Measurements from ENCODE around the gene DNM2. TPM values are rescaled to one million over a fixed set of nuclear protein-coding genes. Genes with fewer than 3 reads are reported as not detected.

Gene DNM2
- total RNA-seq, 1 donor from 2014 or later: 410 TPM

- intact Hi-C loops (cut with micrococcal nuclease): loop anchor here (5.0 kb wide), 1 partner anchor 94 kb away; the partner anchor contains the start of gene DNM2
Observed at GRCh38 chr19:10811391-10812111, 93.7 kb downstream of the DNM2 start.

- intact Hi-C loops (cut with micrococcal nuclease): loop anchor here (5.0 kb wide), 1 partner anchor 95 kb away; the partner anchor contains the start of gene DNM2
Observed at GRCh38 chr19:10812196-10812595, 94.3 kb downstream of the DNM2 start.

- intact Hi-C loops (cut with micrococcal nuclease): loop anchor here (5.0 kb wide), 1 partner anchor 96 kb away; the partner anchor contains the start of gene DNM2
Observed at GRCh38 chr19:10812902-10813404, 95.1 kb downstream of the DNM2 start.

GRCh38 chr19:10815007-10815536, 97.2 kb downstream of the DNM2 start:
- intact Hi-C loops (cut with micrococcal nuclease): no loop called here

- intact Hi-C loops (cut with micrococcal nuclease): no loop called here
Observed at GRCh38 chr19:10815969-10816644, 98.2 kb downstream of the DNM2 start.

- intact Hi-C loops (cut with micrococcal nuclease): no loop called here
Observed at GRCh38 chr19:10816691-10817090, 98.8 kb downstream of the DNM2 start.

- intact Hi-C loops (cut with micrococcal nuclease): no loop called here
Observed at GRCh38 chr19:10817291-10818038, 99.6 kb downstream of the DNM2 start.

- intact Hi-C loops (cut with micrococcal nuclease): no loop called here
Observed at GRCh38 chr19:10818301-10819123, 100.6 kb downstream of the DNM2 start.

- intact Hi-C loops (cut with micrococcal nuclease): loop anchor here (1.0 kb wide), 1 partner anchor 102 kb away; no protein-coding TSS in a partner anchor
Observed at GRCh38 chr19:10819124-10820060, 101.5 kb downstream of the DNM2 start.

- intact Hi-C loops (cut with micrococcal nuclease): loop anchor here (1.0 kb wide), 1 partner anchor 103 kb away; no protein-coding TSS in a partner anchor
Observed at GRCh38 chr19:10820173-10820572, 102.3 kb downstream of the DNM2 start.

GRCh38 chr19:10823690-10824089, 105.8 kb downstream of the DNM2 start:
- intact Hi-C loops (cut with micrococcal nuclease): no loop called here

- intact Hi-C loops (cut with micrococcal nuclease): no loop called here
Observed at GRCh38 chr19:10826231-10826630, 108.4 kb downstream of the DNM2 start.

GRCh38 chr19:10826846-10827245, 109.0 kb downstream of the DNM2 start:
- intact Hi-C loops (cut with micrococcal nuclease): no loop called here

GRCh38 chr19:10828981-10829821, 111.3 kb downstream of the DNM2 start:
- intact Hi-C loops (cut with micrococcal nuclease): no loop called here

GRCh38 chr19:10829967-10830366, 112.1 kb downstream of the DNM2 start:
- intact Hi-C loops (cut with micrococcal nuclease): loop anchor here (10.0 kb wide), 1 partner anchor 355 kb away; no protein-coding TSS in a partner anchor

- intact Hi-C loops (cut with micrococcal nuclease): loop anchor here (10.0 kb wide), 1 partner anchor 356 kb away; no protein-coding TSS in a partner anchor
Observed at GRCh38 chr19:10830370-10830769, 112.5 kb downstream of the DNM2 start.

- intact Hi-C loops (cut with micrococcal nuclease): loop anchor here (10.0 kb wide), 1 partner anchor 356 kb away; no protein-coding TSS in a partner anchor
Observed at GRCh38 chr19:10830931-10831779, 113.3 kb downstream of the DNM2 start.
